GM18909 (cell line): Measurements from ENCODE around the gene TXNDC11.

Experiments
- ATAC-seq: cut with Tn5 transposase; IDR thresholded peaks from one replicate; pipeline ENCODE4 v1.9.1; 2021; ENCODE audit warnings: mild to moderate bottlenecking; ENCODE audit not compliant: unreplicated experiment, poor library complexity

The TXNDC11 gene

DNA sequence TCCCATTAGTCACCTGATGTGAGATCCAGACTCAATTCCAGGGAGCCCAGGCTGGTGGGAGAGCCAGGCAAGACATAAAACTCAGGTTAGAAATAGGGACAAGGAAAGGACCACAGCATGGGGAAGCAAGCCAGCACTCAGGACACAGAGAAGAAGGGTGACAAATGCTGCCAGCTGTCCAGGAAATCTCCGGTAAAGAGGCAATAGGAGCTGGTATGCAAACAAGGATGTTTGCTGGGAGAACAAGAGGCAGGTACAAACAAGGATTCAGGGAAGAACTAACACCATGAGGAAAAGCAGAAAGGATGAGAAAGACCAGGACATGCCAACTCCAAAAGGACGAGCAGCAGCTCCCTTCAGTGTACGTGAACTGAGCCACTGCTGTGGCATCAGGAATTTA is 10.2 kb upstream of the TXNDC11 start:
- no peak for ATAC-seq

- no peak for ATAC-seq
These were observed 7.4 kb upstream of the TXNDC11 start for GRCh38 chr16:11750056-11750455.

DNA sequence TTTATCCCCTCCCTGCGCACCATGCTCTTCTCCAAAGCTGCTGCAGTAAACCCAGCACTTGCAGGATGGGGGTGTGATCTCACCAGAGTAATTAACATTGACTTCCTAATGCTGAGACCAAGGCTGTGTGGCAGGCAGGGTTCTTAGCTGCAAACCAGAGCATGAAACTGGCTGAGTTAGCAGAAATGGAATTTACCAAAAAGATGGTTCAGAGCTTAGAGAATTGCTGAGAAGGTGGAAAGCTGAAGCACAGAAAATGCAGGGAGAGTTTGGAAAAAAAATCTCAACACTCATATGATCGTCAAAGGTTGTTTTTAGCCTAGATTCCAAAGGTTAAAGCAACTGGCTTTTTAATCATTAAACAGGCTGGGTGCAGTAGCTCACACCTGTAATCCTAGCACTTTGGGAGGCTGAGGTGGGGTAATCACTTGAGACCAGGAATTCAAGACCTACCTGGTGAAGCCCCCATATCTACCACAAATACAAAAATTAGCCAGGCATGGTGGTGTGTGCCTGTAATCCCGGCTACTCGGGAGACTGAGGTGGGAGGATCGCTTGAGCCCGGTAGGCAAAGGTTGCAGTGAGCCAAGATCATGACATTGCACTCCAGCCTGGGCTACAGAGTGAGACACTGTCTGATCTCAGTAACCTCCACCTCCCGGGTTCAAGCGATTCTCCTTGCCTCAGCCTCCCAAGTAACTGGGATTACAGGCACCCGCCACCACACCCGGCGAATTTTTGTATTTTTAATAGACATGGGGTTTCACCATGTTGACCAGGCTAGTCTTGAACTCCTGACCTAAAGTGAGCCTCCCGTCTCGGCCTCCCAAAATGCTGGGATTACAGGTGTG is 6.0 kb upstream of the TXNDC11 start:
- no peak for ATAC-seq

GRCh38 chr16:11747949-11748403 is 5.3 kb upstream of the TXNDC11 start:
- ATAC-seq = no peak

- ATAC-seq = no peak
These were observed 1.4 kb upstream of the TXNDC11 start for GRCh38 chr16:11744075-11744470.

DNA sequence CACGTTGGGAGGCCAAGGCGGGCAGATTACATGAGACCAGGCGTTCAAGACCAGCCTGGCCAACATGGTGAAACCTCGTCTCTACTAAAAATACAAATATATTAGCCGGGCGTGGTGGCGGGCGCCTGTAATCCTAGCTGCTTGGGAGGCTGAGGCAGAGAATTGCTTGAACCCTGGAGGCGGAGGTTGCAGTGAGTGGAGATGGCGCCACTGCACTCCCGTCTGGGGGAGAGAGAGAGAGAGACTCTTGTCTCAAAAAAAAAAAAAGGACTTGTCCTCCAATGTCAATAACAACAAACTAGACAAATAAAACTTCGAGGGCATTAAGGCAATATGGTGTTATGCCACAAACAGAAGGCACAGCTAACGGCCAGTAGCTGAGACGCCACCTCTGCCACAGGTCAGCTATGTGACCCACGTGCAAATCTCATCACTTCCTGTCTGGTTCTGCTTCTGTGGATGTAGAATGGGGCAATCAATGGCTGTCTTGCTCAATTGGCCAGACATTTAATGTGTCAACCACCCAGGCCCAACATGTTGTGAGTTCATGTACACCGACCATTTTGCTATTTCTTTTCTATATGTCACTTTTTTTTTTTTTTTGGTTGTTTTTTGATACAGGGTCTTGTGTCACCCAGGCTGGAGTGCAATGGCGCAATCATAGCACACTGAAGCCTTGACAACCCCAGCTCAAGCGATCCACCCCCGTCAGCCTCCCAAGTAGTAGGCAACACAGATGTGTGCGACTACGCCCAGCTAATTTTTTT is 834 bp upstream of the TXNDC11 start:
- no peak for ATAC-seq

DNA sequence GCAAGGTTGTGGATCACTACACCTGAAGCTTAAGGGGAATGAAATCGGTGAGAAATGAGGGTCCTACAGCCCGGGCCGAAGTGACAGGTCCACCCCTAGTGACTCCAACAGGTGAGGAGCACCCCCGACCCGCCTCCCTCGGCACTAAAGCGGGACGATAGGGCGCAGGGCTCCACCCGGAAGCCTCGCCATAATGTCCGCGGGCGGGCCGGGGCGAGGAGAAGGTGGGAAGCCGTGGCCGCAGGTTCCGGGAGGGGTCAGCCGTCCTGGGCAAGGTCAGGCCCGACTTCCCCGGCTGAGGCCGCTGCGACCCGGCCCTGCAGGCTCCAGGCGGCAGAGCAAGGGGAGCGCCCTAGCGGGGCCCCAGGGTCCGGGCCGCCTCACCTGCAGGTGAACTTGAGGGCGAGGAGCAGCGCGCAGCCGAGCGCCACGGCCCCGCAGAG is 543 bp downstream of the TXNDC11 start:
- peak; percentile 17 for ATAC-seq

DNA sequence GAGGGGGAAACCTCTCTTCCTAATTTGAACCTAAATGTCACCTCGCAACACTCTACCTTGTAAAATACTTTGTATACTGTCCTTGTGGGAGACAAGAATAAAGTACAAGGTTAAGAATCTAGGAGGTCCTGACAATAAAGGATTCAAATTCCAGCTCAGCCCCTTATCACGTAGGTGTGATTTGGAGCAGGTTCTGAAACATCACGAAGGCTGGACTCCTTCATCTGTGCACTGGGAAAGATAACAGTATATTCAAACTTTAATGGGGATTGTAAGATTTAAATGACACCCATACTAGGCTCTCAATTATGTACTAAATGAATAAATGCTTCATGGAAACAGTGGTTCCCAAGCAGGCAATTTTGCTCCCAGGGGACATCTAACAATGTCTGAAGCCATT is 2.1 kb downstream of the TXNDC11 start:
- ATAC-seq = no peak

GRCh38 chr16:11738742-11739544 is 3.7 kb downstream of the TXNDC11 start:
- ATAC-seq = no peak

DNA sequence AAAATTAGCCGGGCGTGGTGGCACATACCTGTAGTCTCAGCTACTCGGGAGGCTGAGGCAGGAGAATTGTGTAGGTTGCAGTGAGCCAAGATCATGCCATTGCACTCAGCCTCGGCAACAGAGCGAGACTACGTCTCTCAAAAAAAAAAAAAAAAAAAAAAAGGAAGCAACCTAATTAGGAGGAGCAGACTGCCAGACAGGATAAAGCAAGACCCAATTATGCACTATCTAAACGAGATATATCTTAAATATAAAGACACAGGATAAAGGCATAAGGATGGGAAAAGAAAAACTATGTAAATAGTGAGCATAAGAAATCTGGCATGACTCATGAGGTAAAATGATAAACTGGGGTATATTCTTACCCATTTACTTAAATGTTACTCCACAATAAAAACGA is 4.9 kb downstream of the TXNDC11 start:
- no peak for ATAC-seq

- ATAC-seq = no peak
These were observed 5.8 kb downstream of the TXNDC11 start for GRCh38 chr16:11736903-11737302.

DNA sequence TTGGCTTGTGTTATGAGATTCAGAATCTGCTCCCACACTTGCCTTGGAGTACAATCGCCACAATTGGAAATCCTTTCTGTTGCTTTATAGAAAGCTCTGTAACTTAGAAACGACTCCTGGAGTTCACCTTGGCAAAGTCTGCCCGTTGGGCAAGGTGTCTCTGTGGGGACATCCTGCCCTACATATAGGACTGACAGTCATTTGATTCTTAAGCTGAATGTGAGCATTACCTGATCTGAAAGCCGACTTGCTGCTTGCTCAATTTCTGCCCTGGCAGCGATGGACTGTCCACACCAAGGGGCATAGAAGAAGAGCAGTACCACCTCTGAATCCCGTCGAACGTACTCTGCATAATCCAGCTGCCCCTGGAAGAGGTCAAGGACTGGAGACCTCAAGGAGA is 6.9 kb downstream of the TXNDC11 start:
- ATAC-seq = no peak

DNA sequence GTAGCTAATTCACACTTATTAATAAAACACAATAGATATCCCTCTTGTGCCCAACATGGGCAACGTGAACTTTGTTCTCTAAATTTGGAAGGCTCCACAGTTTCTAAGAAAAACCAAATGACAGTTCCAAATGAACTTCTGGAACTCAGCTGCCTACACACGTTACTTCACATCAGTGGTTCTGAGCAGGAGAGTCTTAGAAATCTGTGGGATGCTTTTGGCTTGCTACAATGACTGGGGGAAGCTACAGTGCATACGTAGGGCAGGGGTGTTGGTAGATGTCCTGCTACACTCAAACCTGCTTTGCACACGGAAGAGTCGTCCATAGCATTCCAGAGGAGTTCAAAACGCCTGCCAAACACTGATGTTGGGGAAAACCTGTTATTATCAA is 8.0 kb downstream of the TXNDC11 start:
- ATAC-seq = no peak

DNA sequence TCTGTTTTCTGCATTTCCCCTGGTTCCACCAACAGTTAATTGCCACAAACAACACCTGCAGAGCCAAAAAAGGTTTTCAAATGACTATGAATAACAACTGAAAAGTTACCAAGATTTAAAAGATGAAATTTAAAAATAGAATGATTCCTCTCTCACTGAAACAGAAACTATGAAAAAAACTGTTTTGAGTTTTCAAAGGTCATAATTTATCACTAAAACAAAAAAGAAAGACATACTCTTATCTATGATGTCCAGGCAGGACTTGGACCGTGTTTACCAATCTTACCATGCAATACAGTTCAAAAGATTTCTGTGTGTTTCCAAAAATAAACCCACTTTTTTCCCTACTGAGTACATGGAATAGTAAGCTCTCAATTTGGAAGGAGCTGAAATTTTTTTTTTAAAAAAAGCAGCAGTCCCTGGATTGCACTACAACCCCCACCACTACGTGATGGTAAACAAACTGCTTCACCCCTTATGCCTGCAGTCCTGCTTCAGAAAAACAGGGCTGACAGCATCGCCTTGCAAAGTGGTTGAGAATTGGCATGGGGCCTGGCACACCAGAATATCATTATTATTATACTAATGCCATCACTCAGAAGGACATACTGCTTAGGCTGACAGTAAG is 8.5 kb downstream of the TXNDC11 start:
- ATAC-seq = no peak

GRCh38 chr16:11731222-11731621 is 11.4 kb downstream of the TXNDC11 start:
- no peak for ATAC-seq

DNA sequence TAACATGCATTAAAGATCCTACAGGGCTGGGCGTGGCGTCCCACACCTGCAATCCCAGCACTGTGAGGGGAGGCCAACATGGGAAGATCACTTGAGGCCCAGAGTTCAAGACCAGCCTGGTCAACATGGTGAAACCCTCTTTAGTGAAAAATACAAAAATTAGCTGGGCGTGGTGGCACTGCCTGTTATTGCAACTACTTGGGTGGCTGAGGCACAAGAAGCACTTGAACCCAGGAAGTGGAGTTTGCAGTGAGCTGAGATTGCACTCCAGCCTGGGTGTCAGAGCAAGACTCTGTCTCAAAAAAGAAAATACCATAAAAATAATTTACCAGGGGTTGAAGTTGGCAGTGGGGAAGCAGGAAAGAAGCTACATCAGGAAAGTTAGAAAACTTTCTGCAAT is 12.9 kb downstream of the TXNDC11 start:
- no peak for ATAC-seq

- ATAC-seq = peak; percentile 46
These were observed 14.7 kb downstream of the TXNDC11 start for GRCh38 chr16:11727796-11728543.

DNA sequence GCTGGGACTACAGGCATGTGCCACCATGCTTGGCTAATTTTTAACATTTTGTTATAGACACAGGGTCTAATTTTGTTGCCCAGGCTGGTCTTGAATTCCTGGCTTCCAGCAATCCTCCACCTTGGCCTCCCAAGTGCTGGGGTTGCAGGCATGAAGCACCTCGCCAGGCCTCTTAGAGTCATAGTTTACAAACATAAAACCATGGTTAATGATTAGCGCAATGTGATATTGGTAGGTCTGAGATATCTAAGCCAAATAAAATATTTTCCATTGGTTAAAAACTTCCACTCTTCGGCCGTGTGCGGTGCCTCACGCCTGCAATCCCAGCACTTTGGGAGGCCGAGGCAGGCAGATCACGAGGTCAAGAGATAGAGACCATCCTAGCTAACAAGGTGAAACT is 16.6 kb downstream of the TXNDC11 start:
- ATAC-seq = no peak

DNA sequence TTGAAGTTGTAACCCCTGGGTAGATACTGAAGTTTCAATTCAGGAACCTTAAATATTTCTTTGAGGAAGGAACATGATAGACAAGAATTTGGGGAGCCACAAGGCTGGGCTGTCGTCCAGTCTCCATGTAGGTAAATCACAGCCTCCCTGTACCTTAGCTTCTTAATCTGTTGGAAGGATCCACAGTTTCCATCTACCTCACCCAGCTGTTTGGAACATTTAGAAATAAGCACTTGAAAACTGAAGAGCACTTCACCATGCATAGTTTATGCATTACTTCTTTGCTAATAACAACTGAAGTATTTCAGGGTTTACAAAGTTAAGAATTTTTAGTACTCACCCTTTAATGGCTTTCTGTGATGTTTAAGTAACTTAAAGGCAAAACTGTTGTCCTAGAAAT is 17.2 kb downstream of the TXNDC11 start:
- no peak for ATAC-seq

DNA sequence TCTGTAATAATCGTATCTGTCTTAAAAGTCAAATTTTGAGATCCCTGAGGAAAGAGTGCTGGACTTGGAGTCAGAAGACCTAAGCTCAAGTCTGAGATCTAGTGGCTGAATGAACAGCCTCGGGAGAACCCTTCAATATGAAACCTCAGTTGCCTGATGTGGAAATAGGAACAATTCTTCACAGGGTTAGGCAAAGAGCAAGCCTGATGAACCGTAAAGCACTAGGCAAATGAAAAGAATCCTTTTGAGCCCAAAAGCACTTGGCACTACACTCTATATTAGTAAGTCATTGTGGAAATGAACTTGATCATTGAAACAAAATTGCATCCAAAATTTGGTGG is 20.2 kb downstream of the TXNDC11 start:
- ATAC-seq = no peak
